Astrocyte (in vitro differentiated cells and primary cell): Measurements from ENCODE around the gene TRMT2A.

Source experiments
- EZH2 ChIP-seq: IDR thresholded peaks from 2 replicates; pipeline ENCODE4 v1.6.1; 2012; ENCODE audit warnings: mild to moderate bottlenecking, low read length, inconsistent platforms; ENCODE audit not compliant: insufficient read depth
- TF ChIP-seq, protein P1 (sequence below): IDR thresholded peaks from 2 replicates; pipeline ENCODE4 v1.5.1; 2011; ENCODE audit warnings: low read depth, mild to moderate bottlenecking, inconsistent platforms, low read length, moderate library complexity; ENCODE audit not compliant: insufficient read depth

DNA sequence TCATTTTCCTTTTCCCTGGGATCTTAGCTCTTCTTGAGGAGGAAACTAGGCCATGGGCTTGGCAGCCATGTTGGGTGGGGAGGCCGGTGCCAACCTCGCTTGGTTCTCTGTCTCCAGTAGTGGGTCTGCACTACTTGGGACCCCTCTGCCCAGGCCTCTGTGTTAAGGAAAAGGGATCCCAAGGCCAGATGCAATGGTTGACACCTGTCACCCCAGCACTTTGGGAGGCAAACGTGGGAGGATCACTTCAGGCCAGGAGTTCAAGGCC is 12.7 kb upstream of the TRMT2A start:
- TF ChIP-seq, protein P1, sequence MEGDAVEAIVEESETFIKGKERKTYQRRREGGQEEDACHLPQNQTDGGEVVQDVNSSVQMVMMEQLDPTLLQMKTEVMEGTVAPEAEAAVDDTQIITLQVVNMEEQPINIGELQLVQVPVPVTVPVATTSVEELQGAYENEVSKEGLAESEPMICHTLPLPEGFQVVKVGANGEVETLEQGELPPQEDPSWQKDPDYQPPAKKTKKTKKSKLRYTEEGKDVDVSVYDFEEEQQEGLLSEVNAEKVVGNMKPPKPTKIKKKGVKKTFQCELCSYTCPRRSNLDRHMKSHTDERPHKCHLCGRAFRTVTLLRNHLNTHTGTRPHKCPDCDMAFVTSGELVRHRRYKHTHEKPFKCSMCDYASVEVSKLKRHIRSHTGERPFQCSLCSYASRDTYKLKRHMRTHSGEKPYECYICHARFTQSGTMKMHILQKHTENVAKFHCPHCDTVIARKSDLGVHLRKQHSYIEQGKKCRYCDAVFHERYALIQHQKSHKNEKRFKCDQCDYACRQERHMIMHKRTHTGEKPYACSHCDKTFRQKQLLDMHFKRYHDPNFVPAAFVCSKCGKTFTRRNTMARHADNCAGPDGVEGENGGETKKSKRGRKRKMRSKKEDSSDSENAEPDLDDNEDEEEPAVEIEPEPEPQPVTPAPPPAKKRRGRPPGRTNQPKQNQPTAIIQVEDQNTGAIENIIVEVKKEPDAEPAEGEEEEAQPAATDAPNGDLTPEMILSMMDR = no peak
- no peak for TF ChIP-seq EZH2
